ENCODE measurements around the gene DUOXA2.

- TF ChIP-seq CTCF (IDR thresholded peaks at IDR 0.05) (no peak), POLR2A (IDR thresholded peaks at IDR 0.05) (no peak)
Observed at GRCh38 chr15:45102226-45102625, 11.9 kb upstream of the DUOXA2 start.
